ENCODE data around the gene HIP1.
"Not testable (repeated sequence)": the region's sequence is repeated elsewhere in the genome, so short reads cannot be mapped to it uniquely, and the experiment has no call there.

GRCh38 chr7:75609416-75609815 lies 129.3 kb downstream of the HIP1 start:
- not testable (repeated sequence) for TF ChIP-seq POLR2A (IDR thresholded peaks at IDR 0.05; ENCODE audit: low read depth); CTCF (IDR thresholded peaks at IDR 0.05); POLR2AphosphoS5 (IDR thresholded peaks at IDR 0.05)

Measured in esophagus muscularis mucosa (tissue), 3 donors.